Heart left ventricle (tissue), 16 donors: ENCODE measurements around the gene OSR1. TPM values are rescaled to one million over a fixed set of nuclear protein-coding genes. Genes with fewer than 3 reads are reported as not detected.
A peak's percentile ranks its signal among the peaks of the same experiment; 100 is the strongest.
"Not testable (repeated sequence)": the region's sequence is repeated elsewhere in the genome, so short reads cannot be mapped to it uniquely, and the experiment has no call there.

ENCODE experiments used
- ATAC-seq, 4 donors: fragments of 200-7000 bp; cut with Tn5 transposase; one replicate each; pipeline ENCODE4 v1.9.1; 2020 to 2022; ENCODE audit warnings: moderate library complexity in 4 of 4, mild to moderate bottlenecking in 3 of 4, moderate number of reproducible peaks in 1 of 4
- DNase-seq, 5 donors: peaks; one replicate each; pipeline ENCODE4 v3.0.0-alpha.2; 2020
- H3K27ac ChIP-seq, 12 donors: fragments of 200-600 bp; sonication (generic) in 4 of 12; one replicate each; pipeline versions ENCODE4 v1.5.0 to v1.8.0; 2016 to 2022; ENCODE audit warnings: mild to moderate bottlenecking in 2 of 12
- H3K27me3 ChIP-seq, 9 donors: fragments of 200-600 bp; sonication (generic) in 2 of 9; one replicate each; pipeline versions ENCODE4 v1.5.1 to v1.8.0; 2016 to 2022; ENCODE audit warnings: mild to moderate bottlenecking in 3 of 9
- H3K36me3 ChIP-seq, 9 donors: fragments of 200-600 bp; sonication (generic) in 2 of 9; one replicate each; pipeline versions ENCODE4 v1.5.0 to v1.8.0; 2018 to 2022; ENCODE audit warnings: mild to moderate bottlenecking in 2 of 9
- H3K4me1 ChIP-seq, 12 donors: fragments of 200-600 bp; sonication (generic) in 4 of 12; one replicate each; pipeline versions ENCODE4 v1.5.0 to v1.8.0; 2016 to 2022; ENCODE audit warnings: mild to moderate bottlenecking in 3 of 12
- H3K4me3 ChIP-seq, 12 donors: fragments of 200-600 bp; sonication (generic) in 4 of 12; one replicate each; pipeline versions ENCODE4 v1.5.0 to v1.8.0; 2017 to 2022; ENCODE audit warnings: mild to moderate bottlenecking in 9 of 12, moderate library complexity in 4 of 12
- H3K9me3 ChIP-seq, 12 donors: fragments of 200-600 bp; sonication (generic) in 4 of 12; one replicate each; pipeline versions ENCODE4 v1.5.0 to v1.8.0; 2016 to 2022; ENCODE audit warnings: mild to moderate bottlenecking in 1 of 12
- POLR2A ChIP-seq, 2 donors: fragments of 450-650 bp; IDR thresholded peaks; one replicate each; pipeline ENCODE4 v1.6.1; 2017; ENCODE audit warnings: antibody characterized with exemption in 2 of 2, mild to moderate bottlenecking in 2 of 2, moderate library complexity in 2 of 2
- WGBS, 4 donors: extraction: QIAGEN DNeasy Blood & Tissue Kit in 2 of 4; methylation state at CpG; one replicate each; pipeline versions ENCODE4 v1.1.5 to v1.1.7; 2013 to 2018; 5-methylcytosine and 5-hydroxymethylcytosine counted together
- intact Hi-C, 10 donors: fragments of 100-400 bp; cut with DNase I; formaldehyde crosslinking; loops; one replicate each; pipeline versions ENCODE4 v1.11.1 to v1.14.2; 2022
- polyA plus RNA-seq, 2 donors: library from polyadenylated mRNA; stranded (reverse); fragments of 200-250 nt; gene quantifications; one replicate each; pipeline ENCODE4 v1.2.3, GENCODE V29; 2013
- total RNA-seq, 9 donors: library from RNA; depleted of rRNA in 2 of 9; stranded (reverse); fragments of >200 nt in 2 of 9; fragmentation: NEBNext Ultra II Directional in 3 of 9; extraction: Animal tissue kit (Norgen Biotek cat#: 25700) in 3 of 9; gene quantifications; one replicate each; pipeline versions ENCODE4 v1.1.0 to v1.2.4, GENCODE V29; 2016 to 2023
- TF ChIP-seq, protein P1 (sequence below), 12 donors: fragments of 200-600 bp; sonication (generic) in 4 of 12; IDR thresholded peaks; one replicate each; pipeline versions ENCODE4 v1.5.0 to v1.8.0; 2018 to 2022; ENCODE audit warnings: antibody characterized with exemption in 12 of 12, mild to moderate bottlenecking in 5 of 12
- donor health status: ischemic (EF 13 %, LVEDD 7.1; RV severe dilation, severe dysfunction).
- donor health status: healthy with polysubstance abuse.
- donor health status: DM: no; HTN: yes; CAD: no.
- donor health status: DM: no; HTN: no; CAD: no.
- donor health status: ischemic (EF 25% LVEDD 6.9; RV normal size, moderate dysfunction).
- donor health status: ischemic (EF 25% LVEDD 5.7; RV mildly dilated, moderate dysfunction).
- donor health status: healthy.
- donor health status: DM: yes; HTN: yes; CAD: no.
- donor health status: ischemic (EF 35%, LVEDD 5.7; RV mildly dilated, moderate dysfunction).
- donor health status: nonischemic (EF 11% LVEDD 7.7; RV severe dilation, severe dysfunction).
- donor health status: DM: yes; HTN: yes; CAD: no.
- donor health status: PGD.
- donor health status: ischemic (EF 29% LVEDD 5.4; RV normal size, mild dysfunction).
- donor health status: nonischemic (EF 23%, LVEDD 6.1; RV moderate dilation, normal function).

The OSR1 gene
- total and polyA plus RNA-seq, 11 donors: 1.4 to 26.0 (median 4.7) TPM

DNA sequence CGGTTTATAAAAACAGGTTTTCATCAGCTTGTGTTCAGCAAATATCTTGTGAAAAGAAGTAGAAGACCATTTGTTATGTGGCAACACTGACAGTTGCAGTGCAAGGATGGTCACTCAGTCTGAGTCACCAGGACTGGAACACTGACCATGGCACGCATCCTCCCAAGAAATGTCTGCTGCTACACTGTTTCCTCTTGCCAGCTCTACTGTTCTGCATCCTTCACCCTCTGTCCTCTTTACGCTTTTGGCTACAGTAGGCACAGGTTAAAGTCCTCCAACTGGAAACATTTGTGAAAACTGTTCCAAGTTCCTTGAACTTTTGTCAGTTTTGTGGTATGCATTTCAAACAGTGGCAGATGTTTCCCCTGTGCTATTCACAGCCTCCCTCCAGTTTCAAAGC is 39.4 kb downstream of the OSR1 start:
- no peak for DNase-seq
- intact Hi-C loops: no loop called here
- no peaks in the 10 kb centered on the region for H3K36me3 ChIP-seq

DNA sequence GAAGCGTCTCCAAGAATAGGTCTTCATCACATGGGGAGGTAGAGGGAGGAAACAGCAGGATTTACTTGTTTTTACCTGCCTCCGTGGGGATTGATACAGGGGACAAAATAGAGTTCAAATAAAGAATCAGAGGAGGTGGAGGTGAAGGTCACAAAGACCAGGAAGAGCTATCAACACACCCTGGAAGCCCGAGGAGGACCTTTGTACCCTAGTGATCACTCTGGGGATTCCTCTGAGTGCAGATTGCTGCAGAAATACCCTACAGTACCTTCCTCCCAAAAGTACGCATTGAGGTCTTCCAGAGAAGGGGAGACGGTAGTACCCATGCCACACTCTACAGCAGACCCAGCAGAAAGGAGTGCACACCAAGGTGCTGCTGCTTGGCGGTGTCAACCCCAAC is 44.9 kb downstream of the OSR1 start:
- DNase-seq (no peak), ATAC-seq (peak in 1 of 4 donors; percentile 33)
- WGBS, 4 donors: 86 to 94% (median 88%) methylated on average over 6 of the region's 6 CpGs
- H3K4me3 ChIP-seq: no peak overlapping the region
- TF ChIP-seq, protein P1, sequence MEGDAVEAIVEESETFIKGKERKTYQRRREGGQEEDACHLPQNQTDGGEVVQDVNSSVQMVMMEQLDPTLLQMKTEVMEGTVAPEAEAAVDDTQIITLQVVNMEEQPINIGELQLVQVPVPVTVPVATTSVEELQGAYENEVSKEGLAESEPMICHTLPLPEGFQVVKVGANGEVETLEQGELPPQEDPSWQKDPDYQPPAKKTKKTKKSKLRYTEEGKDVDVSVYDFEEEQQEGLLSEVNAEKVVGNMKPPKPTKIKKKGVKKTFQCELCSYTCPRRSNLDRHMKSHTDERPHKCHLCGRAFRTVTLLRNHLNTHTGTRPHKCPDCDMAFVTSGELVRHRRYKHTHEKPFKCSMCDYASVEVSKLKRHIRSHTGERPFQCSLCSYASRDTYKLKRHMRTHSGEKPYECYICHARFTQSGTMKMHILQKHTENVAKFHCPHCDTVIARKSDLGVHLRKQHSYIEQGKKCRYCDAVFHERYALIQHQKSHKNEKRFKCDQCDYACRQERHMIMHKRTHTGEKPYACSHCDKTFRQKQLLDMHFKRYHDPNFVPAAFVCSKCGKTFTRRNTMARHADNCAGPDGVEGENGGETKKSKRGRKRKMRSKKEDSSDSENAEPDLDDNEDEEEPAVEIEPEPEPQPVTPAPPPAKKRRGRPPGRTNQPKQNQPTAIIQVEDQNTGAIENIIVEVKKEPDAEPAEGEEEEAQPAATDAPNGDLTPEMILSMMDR (IDR thresholded peaks at IDR 0.05): no peak
- H3K9me3 ChIP-seq: no peaks in the 10 kb centered on the region
- H3K36me3 ChIP-seq: no peaks in the 10 kb centered on the region
- H3K27me3 ChIP-seq: no peaks in the 10 kb centered on the region
- no peak overlapping the region for H3K27ac ChIP-seq
- intact Hi-C loops: no loop called here
- H3K4me1 ChIP-seq: peaks cover 0 to 2% (median 0%) of the 10 kb centered on the region in 12 donors

More for the DNA sequence above, 39.4 kb downstream of the OSR1 start:
- WGBS, 4 donors: 93 to 98% (median 96%) methylated on average over 3 of the region's 3 CpGs
- no peak overlapping the region for H3K27ac ChIP-seq
- ATAC-seq: no peak
- no peaks in the 10 kb centered on the region for H3K4me1 ChIP-seq
- no peaks in the 10 kb centered on the region for H3K9me3 ChIP-seq
- H3K27me3 ChIP-seq: no peaks in the 10 kb centered on the region
- no peak overlapping the region for H3K4me3 ChIP-seq
- TF ChIP-seq, protein P1 (IDR thresholded peaks at IDR 0.05): no peak
- TF ChIP-seq POLR2A (IDR thresholded peaks at IDR 0.05): no peak

DNA sequence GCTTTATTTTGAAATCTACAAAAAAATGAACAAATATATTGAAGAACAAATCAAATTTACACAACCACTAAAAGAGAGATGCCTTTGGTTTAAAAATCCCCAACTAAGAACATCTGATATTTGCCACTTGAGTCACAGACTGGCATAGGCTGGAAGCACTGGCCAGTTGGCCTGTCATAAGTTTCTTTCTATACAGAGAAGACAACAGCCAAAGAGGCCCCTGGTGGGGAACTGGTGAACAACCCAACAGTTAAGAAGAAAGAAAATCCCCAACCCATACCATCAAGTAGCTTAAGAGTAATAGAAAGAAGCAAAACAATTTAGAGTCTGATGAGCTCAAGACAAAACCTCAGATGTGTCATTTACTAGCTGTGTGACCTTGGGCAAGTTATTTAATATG is 45.5 kb downstream of the OSR1 start:
- no peaks in the 10 kb centered on the region for H3K36me3 ChIP-seq
- no peaks in the 10 kb centered on the region for H3K27me3 ChIP-seq
- intact Hi-C loops: no loop called here
- DNase-seq: no peak
- H3K4me1 ChIP-seq: peaks cover 0 to 2% (median 0%) of the 10 kb centered on the region in 12 donors
- no peak for ATAC-seq
- TF ChIP-seq, protein P1 (IDR thresholded peaks at IDR 0.05): peak in 8 of 12 donors; percentile 16 to 46 (median 27)
- TF ChIP-seq POLR2A (IDR thresholded peaks at IDR 0.05): no peak
- H3K4me3 ChIP-seq: no peak overlapping the region
- no peak overlapping the region for H3K27ac ChIP-seq
- no peaks in the 10 kb centered on the region for H3K9me3 ChIP-seq

DNA sequence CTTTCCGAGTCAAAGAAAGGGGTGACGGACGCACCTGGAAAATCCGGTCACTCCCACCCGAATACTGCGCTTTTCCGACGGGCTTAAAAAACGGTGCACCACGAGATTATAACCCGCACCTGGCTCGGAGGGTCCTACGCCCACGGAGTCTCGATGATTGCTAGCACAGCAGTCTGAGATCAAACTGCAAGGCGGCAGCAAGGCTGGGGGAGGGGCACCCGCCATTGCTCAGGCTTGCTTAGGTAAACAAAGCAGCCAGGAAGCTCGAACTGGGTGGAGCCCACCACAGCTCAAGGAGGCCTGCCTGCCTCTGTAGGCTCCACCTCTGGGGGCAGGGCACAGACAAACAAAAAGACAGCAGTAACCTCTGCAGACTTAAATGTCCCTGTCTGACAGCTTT is 52.4 kb downstream of the OSR1 start:
- H3K36me3 ChIP-seq, H3K27ac ChIP-seq, H3K4me1 ChIP-seq, H3K27me3 ChIP-seq, intact Hi-C loops, ATAC-seq, DNase-seq, H3K9me3 ChIP-seq: not testable (repeated sequence)
- 76 to 92% (median 83%) methylated on average over 16 to 17 of the region's 18 CpGs for WGBS, 4 donors
- peak overlapping the region in 2 of 12 donors; percentile 7 to 17 for H3K4me3 ChIP-seq

DNA sequence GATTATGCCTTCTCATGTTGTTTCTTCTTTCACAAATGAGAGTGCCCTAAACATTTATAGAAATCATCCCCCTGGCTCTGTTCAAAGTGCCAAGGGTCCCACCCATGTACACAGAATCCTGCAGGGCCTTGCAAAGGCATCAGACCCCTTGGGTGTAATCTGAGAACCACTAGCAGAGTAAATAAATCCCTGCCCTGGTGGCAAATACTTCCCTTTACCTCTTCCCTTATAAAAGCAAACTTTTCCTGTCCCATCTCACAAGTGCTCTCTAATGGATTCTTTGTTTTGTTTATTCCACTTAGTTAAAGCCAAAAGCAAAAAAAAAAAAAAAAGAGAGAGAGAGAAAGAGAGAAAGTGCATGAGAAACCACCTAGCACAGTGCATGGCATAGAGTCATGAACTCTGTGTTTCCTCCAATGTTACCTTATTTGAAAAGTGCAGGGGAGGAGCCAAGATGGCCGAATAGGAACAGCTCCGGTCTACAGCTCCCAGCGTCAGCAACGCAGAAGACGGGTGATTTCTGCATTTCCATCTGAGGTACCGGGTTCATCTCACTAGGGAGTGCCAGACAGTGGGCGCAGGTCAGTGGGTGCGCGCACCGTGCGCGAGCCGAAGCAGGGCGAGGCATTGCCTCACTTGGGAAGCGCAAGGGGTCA is 52.9 kb downstream of the OSR1 start:
- intact Hi-C loops, ATAC-seq, H3K27ac ChIP-seq, H3K9me3 ChIP-seq, DNase-seq, H3K4me1 ChIP-seq, H3K27me3 ChIP-seq, H3K36me3 ChIP-seq: not testable (repeated sequence)
- 92 to 95% (median 94%) methylated on average over 7 to 15 of the region's 15 CpGs for WGBS, 4 donors
- H3K4me3 ChIP-seq: peak overlapping the region in 2 of 12 donors; percentile 7 to 17
